ENCODE data around the gene POU6F2. TPM values are rescaled to one million over a fixed set of nuclear protein-coding genes. Genes with fewer than 3 reads are reported as not detected.
A peak's percentile ranks its signal among the peaks of the same experiment; 100 is the strongest.

POU6F2 gene
- total and polyA plus RNA-seq, 9 of the 15 experiments (the other 6 are each of a cell fraction or from before 2014, with no cell fraction given) = 0.29 to 1.5 (median 0.96) TPM

GRCh38 chr7:38929460-38930171 is 48.1 kb upstream of the POU6F2 start (continued):
- TF ChIP-seq ZNF592 (IDR thresholded peaks at IDR 0.05) = 0 out of 2 replicates have a peak, but pooled peaks have one; percentile 34
- no peak for TF ChIP-seq HNRNPLL (IDR thresholded peaks at IDR 0.05; ENCODE audit: low read depth, low read length, poor library complexity, severe bottlenecking)
- 0 out of 2 replicates have a peak, but pooled peaks have one; percentile 15 for TF ChIP-seq CREM (IDR thresholded peaks at IDR 0.05; ENCODE audit: low read depth)
- no peak for TF ChIP-seq TBL1XR1 (IDR thresholded peaks at IDR 0.05; ENCODE audit: low read length in 2 of 2)
- no peak for TF ChIP-seq SMARCA5 (IDR thresholded peaks at IDR 0.05)
- TF ChIP-seq MAX (CRISPR knock-in tag; IDR thresholded peaks at IDR 0.05) = no peak
- no peak for TF ChIP-seq ILK (tag; IDR thresholded peaks at IDR 0.05; ENCODE audit: borderline replicate concordance, low read depth)
- no peak for TF ChIP-seq HOXB6 (CRISPR knock-in tag; IDR thresholded peaks at IDR 0.05; ENCODE audit: borderline replicate concordance)
- TF ChIP-seq, protein P1, sequence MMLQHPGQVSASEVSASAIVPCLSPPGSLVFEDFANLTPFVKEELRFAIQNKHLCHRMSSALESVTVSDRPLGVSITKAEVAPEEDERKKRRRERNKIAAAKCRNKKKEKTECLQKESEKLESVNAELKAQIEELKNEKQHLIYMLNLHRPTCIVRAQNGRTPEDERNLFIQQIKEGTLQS (IDR thresholded peaks at IDR 0.05) = peak; percentile 39; the same call in 1 of the 2 replicates
- TF ChIP-seq, protein P1 (CRISPR knock-in tag; conservative IDR thresholded peaks at IDR 0.05) = no peak
- TF ChIP-seq SNAPC5 (CRISPR knock-in tag; IDR thresholded peaks at IDR 0.05) = no peak
- TF ChIP-seq CBX3 (IDR thresholded peaks at IDR 0.05; ENCODE audit: borderline replicate concordance in 1 of 2, low read length in 2 of 2) = 0 out of 3 replicates have a peak, but pooled peaks of 1 of the 2 experiments have one; percentile 14
